Uterus (tissue), 4 donors: ENCODE measurements around the gene TNFRSF4. TPM values are rescaled to one million over a fixed set of nuclear protein-coding genes. Genes with fewer than 3 reads are reported as not detected.

Experiments used
- DNase-seq, 2 donors: peaks; one replicate each; pipeline ENCODE4 v3.0.0-alpha.2; 2019 to 2020
- H3K27ac ChIP-seq, 2 donors: fragments of 200-600 bp; sonication (generic); 1 replicate in 1 of 2; 2 replicates in 1 of 2; pipeline ENCODE4 v1.5.1; 2016 to 2018
- H3K27me3 ChIP-seq, 2 donors: fragments of 200-600 bp; sonication (generic); one replicate each; pipeline ENCODE4 v1.5.1; 2018 to 2019; ENCODE audit warnings: control low read depth in 1 of 2
- H3K36me3 ChIP-seq, 2 donors: fragments of 200-600 bp; sonication (generic); one replicate each; pipeline ENCODE4 v1.5.1; 2019; ENCODE audit warnings: control low read depth in 1 of 2
- H3K4me1 ChIP-seq, 2 donors: fragments of 200-600 bp; sonication (generic); one replicate each; pipeline ENCODE4 v1.5.1; 2018 to 2019; ENCODE audit warnings: control low read depth in 1 of 2
- H3K4me3 ChIP-seq, 2 donors: fragments of 200-600 bp; sonication (generic); 1 replicate in 1 of 2; 2 replicates in 1 of 2; pipeline ENCODE4 v1.5.1; 2018 to 2019; ENCODE audit warnings: mild to moderate bottlenecking in 1 of 2
- H3K9me3 ChIP-seq, 2 donors: fragments of 200-600 bp; sonication (generic); one replicate each; pipeline ENCODE4 v1.5.1; 2019; ENCODE audit warnings: control low read depth in 1 of 2
- POLR2A ChIP-seq, 2 donors: fragments of 450-650 bp; IDR thresholded peaks; one replicate each; pipeline ENCODE4 v1.6.1; 2016; ENCODE audit warnings: antibody characterized with exemption in 2 of 2, mild to moderate bottlenecking in 1 of 2, moderate library complexity in 1 of 2
- intact Hi-C: fragments of 100-400 bp; cut with DNase I; formaldehyde crosslinking; loops from one replicate; pipeline ENCODE4 v1.15.1; 2023; ENCODE audit warnings: low total_unique reads
- total RNA-seq, 4 donors: library from RNA; depleted of rRNA in 3 of 4; stranded (reverse); fragments of >200 nt in 3 of 4; gene quantifications; one replicate each; pipeline versions ENCODE4 v1.1.0 to v1.2.4, GENCODE V29; 2014 to 2023
- TF ChIP-seq, protein P1 (sequence below), 4 experiments: fragments of 200-600 bp in 2 of 4; fragments of 450-650 bp in 2 of 4; sonication (generic) in 2 of 4; IDR thresholded peaks; one replicate each; pipeline ENCODE4 v1.5.1; 2016 to 2019; ENCODE audit warnings: antibody characterized with exemption in 4 of 4, mild to moderate bottlenecking in 2 of 4, moderate library complexity in 1 of 4
- donor health status: DM: yes; HTN: yes; CAD: no.

The TNFRSF4 gene
- total RNA-seq, 4 donors from 2014 or later = 1.3 to 1.5 TPM; not detected in 2

DNA sequence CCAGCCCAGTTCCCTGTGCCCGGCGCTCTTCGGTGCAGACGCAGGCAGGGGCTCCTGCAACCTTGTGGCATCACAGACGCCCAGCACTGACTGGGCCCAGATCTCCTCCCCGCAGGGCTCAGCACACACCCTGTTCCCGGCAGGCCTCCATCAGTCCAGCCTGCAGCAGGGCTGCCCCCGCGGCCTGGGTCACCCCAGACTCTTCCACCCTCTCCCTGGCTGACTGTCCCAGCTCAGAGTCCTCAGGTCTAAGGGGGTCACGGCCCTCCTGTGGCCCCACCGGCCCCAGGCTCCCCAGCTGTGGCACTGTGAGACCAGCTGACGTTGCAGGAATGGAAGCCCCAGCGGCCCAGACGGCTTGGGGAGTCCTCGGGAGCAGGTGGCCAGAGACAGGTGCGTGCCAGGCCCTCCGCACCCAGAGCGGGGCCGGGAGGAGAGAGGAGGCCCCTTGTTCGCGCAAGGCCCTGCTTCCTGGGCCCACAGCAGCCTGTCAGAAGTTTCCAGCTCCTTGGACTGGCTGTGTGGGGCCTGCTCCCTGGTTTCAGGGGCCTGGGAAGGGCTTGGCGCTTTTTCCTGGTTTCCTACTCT is 22.3 kb upstream of the TNFRSF4 start:
- TF ChIP-seq POLR2A (IDR thresholded peaks at IDR 0.05) = no peak
- TF ChIP-seq, protein P1, sequence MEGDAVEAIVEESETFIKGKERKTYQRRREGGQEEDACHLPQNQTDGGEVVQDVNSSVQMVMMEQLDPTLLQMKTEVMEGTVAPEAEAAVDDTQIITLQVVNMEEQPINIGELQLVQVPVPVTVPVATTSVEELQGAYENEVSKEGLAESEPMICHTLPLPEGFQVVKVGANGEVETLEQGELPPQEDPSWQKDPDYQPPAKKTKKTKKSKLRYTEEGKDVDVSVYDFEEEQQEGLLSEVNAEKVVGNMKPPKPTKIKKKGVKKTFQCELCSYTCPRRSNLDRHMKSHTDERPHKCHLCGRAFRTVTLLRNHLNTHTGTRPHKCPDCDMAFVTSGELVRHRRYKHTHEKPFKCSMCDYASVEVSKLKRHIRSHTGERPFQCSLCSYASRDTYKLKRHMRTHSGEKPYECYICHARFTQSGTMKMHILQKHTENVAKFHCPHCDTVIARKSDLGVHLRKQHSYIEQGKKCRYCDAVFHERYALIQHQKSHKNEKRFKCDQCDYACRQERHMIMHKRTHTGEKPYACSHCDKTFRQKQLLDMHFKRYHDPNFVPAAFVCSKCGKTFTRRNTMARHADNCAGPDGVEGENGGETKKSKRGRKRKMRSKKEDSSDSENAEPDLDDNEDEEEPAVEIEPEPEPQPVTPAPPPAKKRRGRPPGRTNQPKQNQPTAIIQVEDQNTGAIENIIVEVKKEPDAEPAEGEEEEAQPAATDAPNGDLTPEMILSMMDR (IDR thresholded peaks at IDR 0.05) = no peak
- Histone ChIP-seq H3K9me3 (no peaks in the 10 kb centered on the region), H3K4me1 (peaks cover 0 to 21% of the 10 kb centered on the region in 2 donors), H3K36me3 (no peaks in the 10 kb centered on the region), H3K27ac (no peak overlapping the region), H3K27me3 (peaks cover 0 to 4% of the 10 kb centered on the region in 2 donors), H3K4me3 (no peak overlapping the region)
- DNase-seq = no peak
- intact Hi-C loops = loop anchor here (10.0 kb wide), 1 partner anchor 261 kb away; no protein-coding TSS in a partner anchor

DNA sequence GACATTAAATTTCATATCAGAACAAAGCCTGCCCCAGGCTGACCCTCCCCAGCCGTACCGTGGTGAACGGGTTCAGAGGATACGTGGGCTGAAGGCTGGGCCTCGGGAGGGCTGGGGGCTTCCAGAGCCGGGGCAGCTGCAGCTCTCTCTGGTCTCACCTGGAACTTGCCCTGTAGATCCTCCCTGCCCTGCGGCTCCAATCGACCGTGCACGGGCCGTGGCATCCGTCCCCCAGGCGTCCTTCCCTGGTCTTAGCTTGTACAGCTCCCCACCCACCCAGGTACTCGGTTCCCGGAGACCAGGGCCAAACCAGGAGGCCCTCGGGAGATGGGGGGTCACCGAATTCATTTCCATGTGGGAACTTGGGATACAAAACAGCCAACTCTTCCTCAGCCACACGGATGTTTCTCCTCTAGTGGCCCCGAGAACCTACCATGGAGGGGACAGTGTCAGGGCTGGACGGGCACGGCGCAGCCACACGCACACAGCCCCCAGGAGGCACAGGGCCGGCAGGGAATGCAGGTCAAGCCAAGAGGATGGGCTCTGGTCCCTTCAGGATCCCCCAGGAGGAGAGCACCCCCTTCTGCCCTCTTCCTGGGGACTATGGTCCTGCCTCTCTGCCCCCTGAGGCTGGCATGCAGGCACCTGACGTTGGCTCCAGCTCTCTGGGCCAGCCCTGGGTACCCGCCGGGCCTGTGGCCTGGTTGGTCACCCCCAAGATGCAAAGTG is 21.2 kb upstream of the TNFRSF4 start:
- Histone ChIP-seq H3K4me1 (peaks cover 0 to 27% of the 10 kb centered on the region in 2 donors), H3K9me3 (no peaks in the 10 kb centered on the region)
- intact Hi-C loops = loop anchor here (10.0 kb wide), 1 partner anchor 260 kb away; no protein-coding TSS in a partner anchor

DNA sequence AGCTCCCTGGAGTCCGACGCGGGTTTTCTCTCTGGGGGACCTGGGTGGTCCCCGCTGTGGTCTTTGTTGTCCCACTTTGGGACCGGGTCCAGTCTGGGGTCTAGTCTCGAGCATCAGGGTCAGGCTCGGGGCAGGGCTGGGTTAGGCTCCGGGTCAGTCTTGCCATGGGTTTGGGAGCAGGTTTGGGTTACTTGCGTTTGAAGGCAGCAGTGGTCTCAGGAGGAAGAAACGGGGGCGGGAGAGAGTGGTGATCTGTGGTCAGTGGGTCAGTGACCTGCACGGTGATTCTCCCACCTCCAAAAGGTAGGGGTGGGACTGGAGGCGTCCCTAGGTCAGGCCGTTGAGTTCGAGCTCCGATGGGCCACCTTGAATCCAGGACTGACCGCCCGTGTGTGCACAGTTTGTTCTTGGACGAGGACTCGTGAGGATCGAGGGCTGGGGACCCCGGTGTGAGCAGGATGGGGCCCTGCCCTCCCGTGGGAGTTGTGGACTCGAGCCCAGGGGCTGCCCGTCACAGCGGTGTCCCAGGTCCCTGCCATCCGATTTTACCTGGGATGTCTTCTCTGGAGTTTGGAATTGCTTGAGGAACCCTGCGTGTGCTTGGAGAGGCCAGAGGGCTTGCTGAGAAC is 20.3 kb upstream of the TNFRSF4 start:
- no peak for TF ChIP-seq POLR2A (IDR thresholded peaks at IDR 0.05)
- TF ChIP-seq, protein P1 (IDR thresholded peaks at IDR 0.05) = no peak
- Histone ChIP-seq H3K4me1 (peaks cover 0 to 36% of the 10 kb centered on the region in 2 donors), H3K4me3 (no peak overlapping the region), H3K27ac (no peak overlapping the region), H3K36me3 (no peaks in the 10 kb centered on the region), H3K27me3 (peaks cover 0 to 3% of the 10 kb centered on the region in 2 donors), H3K9me3 (no peaks in the 10 kb centered on the region)
- DNase-seq = no peak
- intact Hi-C loops = loop anchor here (10.0 kb wide), 1 partner anchor 259 kb away; no protein-coding TSS in a partner anchor

More for the DNA sequence above, 21.2 kb upstream of the TNFRSF4 start:
- TF ChIP-seq POLR2A (IDR thresholded peaks at IDR 0.05) = no peak
- TF ChIP-seq, protein P1 (IDR thresholded peaks at IDR 0.05) = no peak
- no peak for DNase-seq
- Histone ChIP-seq H3K4me3 (no peak overlapping the region), H3K36me3 (no peaks in the 10 kb centered on the region), H3K27me3 (peaks cover 0 to 4% of the 10 kb centered on the region in 2 donors), H3K27ac (no peak overlapping the region)

DNA sequence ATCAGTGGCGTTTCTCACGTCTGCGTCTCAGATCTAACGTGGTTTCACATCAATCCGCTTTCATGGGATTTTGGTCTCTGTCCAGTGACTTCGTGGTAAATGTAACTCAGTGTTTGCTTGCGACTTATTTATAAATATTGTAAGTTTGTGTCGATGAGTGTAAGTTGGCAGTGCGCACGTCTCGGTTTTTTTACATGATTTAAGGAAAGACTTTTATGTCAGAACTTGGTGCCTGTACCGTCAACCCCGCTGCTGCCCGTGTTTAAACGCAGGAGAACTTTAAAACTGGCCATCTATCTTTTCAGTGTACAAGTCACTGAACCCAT is 19.6 kb upstream of the TNFRSF4 start:
- Histone ChIP-seq H3K4me3 (no peak overlapping the region), H3K27me3 (no peaks in the 10 kb centered on the region), H3K27ac (no peak overlapping the region), H3K9me3 (no peaks in the 10 kb centered on the region), H3K36me3 (no peaks in the 10 kb centered on the region), H3K4me1 (peaks cover 0 to 36% of the 10 kb centered on the region in 2 donors)
- intact Hi-C loops = loop anchor here (10.0 kb wide), 1 partner anchor 259 kb away; no protein-coding TSS in a partner anchor
- no peak for DNase-seq
- no peak for TF ChIP-seq POLR2A (IDR thresholded peaks at IDR 0.05)
- TF ChIP-seq, protein P1 (IDR thresholded peaks at IDR 0.05) = no peak
